Measurements from ENCODE around the gene EFR3B.
"Not testable (repeated sequence)": the region's sequence is repeated elsewhere in the genome, so short reads cannot be mapped to it uniquely, and the experiment has no call there.

EFR3B gene
- total RNA-seq: 0.48 to 1.0 reads per million in 2 donors

- DNase-seq: peak; percentile 77
Observed at GRCh38 chr2:25041928-25042320, at the start of gene EFR3B. Gene EFR3B (plus strand): TSS chr2:25042076. CDS start chr2:25042313, 237 bp downstream.

- DNase-seq: no peak
Observed at GRCh38 chr2:24993406-24994145, 48.3 kb upstream of the EFR3B start.

GRCh38 chr2:24994146-24994724 lies 47.6 kb upstream of the EFR3B start:
- DNase-seq: no peak

- not testable (repeated sequence) for DNase-seq
Observed at GRCh38 chr2:24999097-24999496, 42.8 kb upstream of the EFR3B start.

- no peak for DNase-seq
Observed at GRCh38 chr2:25000036-25000435, 41.8 kb upstream of the EFR3B start.

- no peak for DNase-seq
Observed at GRCh38 chr2:25000503-25001324, 41.2 kb upstream of the EFR3B start.

- DNase-seq: no peak
Observed at GRCh38 chr2:25001325-25001637, 40.6 kb upstream of the EFR3B start.

- DNase-seq: no peak
Observed at GRCh38 chr2:25002066-25002465, 39.8 kb upstream of the EFR3B start.

GRCh38 chr2:25009954-25010353 lies 31.9 kb upstream of the EFR3B start:
- no peak for DNase-seq

GRCh38 chr2:25011342-25011741 lies 30.5 kb upstream of the EFR3B start:
- not testable (repeated sequence) for DNase-seq

GRCh38 chr2:25014631-25015030 lies 27.2 kb upstream of the EFR3B start:
- no peak for DNase-seq

GRCh38 chr2:25018681-25019080 lies 23.2 kb upstream of the EFR3B start:
- DNase-seq: no peak

GRCh38 chr2:25021791-25022362 lies 20.0 kb upstream of the EFR3B start:
- DNase-seq: no peak

GRCh38 chr2:25023333-25023732 lies 18.5 kb upstream of the EFR3B start:
- no peak for DNase-seq

- DNase-seq: no peak
Observed at GRCh38 chr2:25025229-25026007, 16.5 kb upstream of the EFR3B start.

GRCh38 chr2:25026008-25026530 lies 15.8 kb upstream of the EFR3B start:
- no peak for DNase-seq

GRCh38 chr2:25029183-25029554 lies 12.7 kb upstream of the EFR3B start:
- no peak for DNase-seq

GRCh38 chr2:25030702-25031101 lies 11.2 kb upstream of the EFR3B start:
- DNase-seq: no peak

GRCh38 chr2:25032094-25032493 lies 9.8 kb upstream of the EFR3B start:
- DNase-seq: no peak

GRCh38 chr2:25032901-25033300 lies 9.0 kb upstream of the EFR3B start:
- DNase-seq: no peak

- DNase-seq: no peak
Observed at GRCh38 chr2:25034081-25034480, 7.8 kb upstream of the EFR3B start.

- no peak for DNase-seq
Observed at GRCh38 chr2:25035537-25036220, 6.2 kb upstream of the EFR3B start.

All from activated gamma-delta T cell (primary cell).